HEK293 (cell line): Measurements from ENCODE around the gene HLA-G.

Experiments
- BCL6B ChIP-seq: fragments of 450-650 bp; formaldehyde crosslinking; IDR thresholded peaks from 2 replicates; pipeline ENCODE4 v1.5.1; 2017; ENCODE audit warnings: missing biosample characterization, missing genetic modification characterization
- EGR2 ChIP-seq: fragments of 450-650 bp; formaldehyde crosslinking; IDR thresholded peaks from 2 replicates; pipeline ENCODE4 v1.5.1; 2016; ENCODE audit warnings: low read depth, missing biosample characterization, missing genetic modification characterization
- GFI1B ChIP-seq: fragments of 450-650 bp; formaldehyde crosslinking; IDR thresholded peaks from 2 replicates; pipeline ENCODE4 v1.5.1; 2016; ENCODE audit warnings: missing biosample characterization, missing genetic modification characterization
- KLF1 ChIP-seq: fragments of 450-650 bp; formaldehyde crosslinking; IDR thresholded peaks from 2 replicates; pipeline ENCODE4 v1.5.1; 2016; ENCODE audit warnings: missing biosample characterization, missing genetic modification characterization
- KLF8 ChIP-seq: fragments of 450-650 bp; formaldehyde crosslinking; IDR thresholded peaks from 2 replicates; pipeline ENCODE4 v1.5.1; 2016; ENCODE audit warnings: missing biosample characterization, missing genetic modification characterization
- RBAK ChIP-seq: fragments of 450-650 bp; formaldehyde crosslinking; IDR thresholded peaks from 2 replicates; pipeline ENCODE4 v1.5.1; 2016; ENCODE audit warnings: missing biosample characterization, missing genetic modification characterization
- SALL2 ChIP-seq: fragments of 450-650 bp; formaldehyde crosslinking; IDR thresholded peaks from 2 replicates; pipeline ENCODE4 v1.5.0; 2017; ENCODE audit warnings: missing biosample characterization, mild to moderate bottlenecking, missing genetic modification characterization, borderline replicate concordance
- SETDB1 ChIP-seq: IDR thresholded peaks from one replicate; pipeline ENCODE4 v1.6.1; 2017; ENCODE audit warnings: mild to moderate bottlenecking, low read length, moderate library complexity, mixed read lengths; ENCODE audit not compliant: insufficient read length
- SP3 ChIP-seq: fragments of 450-650 bp; formaldehyde crosslinking; IDR thresholded peaks from 2 replicates; pipeline ENCODE4 v1.5.1; 2016; ENCODE audit warnings: missing biosample characterization, missing genetic modification characterization
- TCF7L2 ChIP-seq: IDR thresholded peaks from 2 replicates; pipeline ENCODE4 v1.6.1; 2011; ENCODE audit warnings: low read depth, mild to moderate bottlenecking, inconsistent platforms, low read length, moderate library complexity, borderline replicate concordance
- ZBTB20 ChIP-seq: fragments of 450-650 bp; formaldehyde crosslinking; IDR thresholded peaks from 2 replicates; pipeline ENCODE4 v1.5.1; 2016; ENCODE audit warnings: missing biosample characterization, missing genetic modification characterization
- ZEB2 ChIP-seq: fragments of 450-650 bp; formaldehyde crosslinking; IDR thresholded peaks from 2 replicates; pipeline ENCODE4 v1.5.1; 2016; ENCODE audit warnings: missing biosample characterization, missing genetic modification characterization
- ZNF140 ChIP-seq: fragments of 450-650 bp; formaldehyde crosslinking; IDR thresholded peaks from 2 replicates; pipeline ENCODE4 v1.5.1; 2016; ENCODE audit warnings: missing biosample characterization, missing genetic modification characterization
- ZNF169 ChIP-seq: fragments of 450-650 bp; formaldehyde crosslinking; IDR thresholded peaks from 2 replicates; pipeline ENCODE4 v1.5.1; 2016; ENCODE audit warnings: missing biosample characterization, missing genetic modification characterization
- ZNF211 ChIP-seq: fragments of 450-650 bp; formaldehyde crosslinking; IDR thresholded peaks from 2 replicates; pipeline ENCODE4 v1.5.1; 2016; ENCODE audit warnings: low read depth, missing biosample characterization, missing genetic modification characterization
- ZNF223 ChIP-seq: fragments of 450-650 bp; formaldehyde crosslinking; IDR thresholded peaks from 2 replicates; pipeline ENCODE4 v1.5.1; 2016; ENCODE audit warnings: missing biosample characterization, missing genetic modification characterization
- ZNF23 ChIP-seq: fragments of 450-650 bp; formaldehyde crosslinking; IDR thresholded peaks from 2 replicates; pipeline ENCODE4 v1.5.1; 2016; ENCODE audit warnings: missing biosample characterization, missing genetic modification characterization, borderline replicate concordance
- ZNF280D ChIP-seq: fragments of 450-650 bp; formaldehyde crosslinking; IDR thresholded peaks from 2 replicates; pipeline ENCODE4 v1.5.1; 2016; ENCODE audit warnings: missing biosample characterization, missing genetic modification characterization
- ZNF324 ChIP-seq: fragments of 450-650 bp; formaldehyde crosslinking; IDR thresholded peaks from 2 replicates; pipeline ENCODE4 v1.5.1; 2016; ENCODE audit warnings: missing biosample characterization, missing genetic modification characterization
- ZNF366 ChIP-seq: fragments of 450-650 bp; formaldehyde crosslinking; conservative IDR thresholded peaks from 2 replicates; pipeline ENCODE4 v1.5.1; 2016; ENCODE audit warnings: missing biosample characterization, missing genetic modification characterization
- ZNF501 ChIP-seq: fragments of 450-650 bp; formaldehyde crosslinking; IDR thresholded peaks from 2 replicates; pipeline ENCODE4 v1.5.1; 2016; ENCODE audit warnings: missing biosample characterization, missing genetic modification characterization
- ZNF561 ChIP-seq: fragments of 450-650 bp; IDR thresholded peaks from 2 replicates; pipeline ENCODE4 v1.5.1; 2018; ENCODE audit warnings: missing biosample characterization, missing genetic modification characterization, borderline replicate concordance
- ZNF571 ChIP-seq: fragments of 450-650 bp; formaldehyde crosslinking; IDR thresholded peaks from 2 replicates; pipeline ENCODE4 v1.5.0; 2017; ENCODE audit warnings: missing biosample characterization, missing genetic modification characterization
- ZNF621 ChIP-seq: fragments of 450-650 bp; formaldehyde crosslinking; IDR thresholded peaks from 2 replicates; pipeline ENCODE4 v1.5.1; 2017; ENCODE audit warnings: missing biosample characterization, missing genetic modification characterization
- ZNF624 ChIP-seq: fragments of 450-650 bp; formaldehyde crosslinking; IDR thresholded peaks from 2 replicates; pipeline ENCODE4 v1.5.1; 2017; ENCODE audit warnings: missing biosample characterization, missing genetic modification characterization
- ZSCAN5A ChIP-seq: fragments of 450-650 bp; formaldehyde crosslinking; IDR thresholded peaks from 2 replicates; pipeline ENCODE4 v1.5.1; 2016; ENCODE audit warnings: missing biosample characterization, missing genetic modification characterization
- ZXDB ChIP-seq: fragments of 450-650 bp; formaldehyde crosslinking; IDR thresholded peaks from 2 replicates; pipeline ENCODE4 v1.5.1; 2016; ENCODE audit warnings: missing biosample characterization, missing genetic modification characterization
- TF ChIP-seq, protein P1 (sequence below): fragments of 450-650 bp; formaldehyde crosslinking; IDR thresholded peaks from 2 replicates; pipeline ENCODE4 v1.5.1; 2016; ENCODE audit warnings: missing biosample characterization, missing genetic modification characterization
- TF ChIP-seq, protein P2 (sequence below): fragments of 450-650 bp; formaldehyde crosslinking; IDR thresholded peaks from 2 replicates; pipeline ENCODE4 v1.5.1; 2016; ENCODE audit warnings: missing biosample characterization, missing genetic modification characterization, borderline replicate concordance

HLA-G gene

GRCh38 chr6:29845405-29846006 is 17.9 kb downstream of the HLA-G start (continued):
- TF ChIP-seq SALL2 (tag by site-specific recombination) (peak; percentile 86; the same call in 1 of the 2 replicates), EGR2 (tag by site-specific recombination) (no peak), KLF8 (tag by site-specific recombination) (peak; percentile 91), ZNF23 (no peak), RBAK (peak; percentile 90; the same call in 1 of the 2 replicates), ZXDB (tag by site-specific recombination) (0 out of 2 replicates have a peak, but pooled peaks have one; percentile 28), ZNF140 (tag by site-specific recombination) (no peak), ZNF621 (tag by site-specific recombination) (peak; percentile 85; the same call in 1 of the 2 replicates), ZNF624 (tag by site-specific recombination) (no peak), ZNF223 (peak; percentile 98), ZBTB20 (peak; percentile 34; the same call in 1 of the 2 replicates), ZNF169 (tag by site-specific recombination) (peak; percentile 88; the same call in 1 of the 2 replicates), ZSCAN5A (tag by site-specific recombination) (peak; percentile 97), ZNF561 (tag by site-specific recombination) (no peak), SETDB1 (peak; percentile 92), ZNF501 (tag by site-specific recombination) (0 out of 2 replicates have a peak, but pooled peaks have one; percentile 39), TCF7L2 (no peak), ZNF324 (tag by site-specific recombination) (peak; percentile 48; the same call in 1 of the 2 replicates), GFI1B (tag by site-specific recombination) (peak; percentile 73), ZNF280D (tag by site-specific recombination) (0 out of 2 replicates have a peak, but pooled peaks have one; percentile 67), ZEB2 (tag by site-specific recombination) (0 out of 2 replicates have a peak, but pooled peaks have one; percentile 33), ZNF211 (no peak), KLF1 (peak; percentile 95), ZNF571 (tag by site-specific recombination) (0 out of 2 replicates have a peak, but pooled peaks have one; percentile 51), SP3 (tag by site-specific recombination) (peak; percentile 53), BCL6B (tag by site-specific recombination) (peak; percentile 59; the same call in 1 of the 2 replicates), ZNF366 (tag by site-specific recombination) (peak; percentile 71)
- TF ChIP-seq, protein P1, sequence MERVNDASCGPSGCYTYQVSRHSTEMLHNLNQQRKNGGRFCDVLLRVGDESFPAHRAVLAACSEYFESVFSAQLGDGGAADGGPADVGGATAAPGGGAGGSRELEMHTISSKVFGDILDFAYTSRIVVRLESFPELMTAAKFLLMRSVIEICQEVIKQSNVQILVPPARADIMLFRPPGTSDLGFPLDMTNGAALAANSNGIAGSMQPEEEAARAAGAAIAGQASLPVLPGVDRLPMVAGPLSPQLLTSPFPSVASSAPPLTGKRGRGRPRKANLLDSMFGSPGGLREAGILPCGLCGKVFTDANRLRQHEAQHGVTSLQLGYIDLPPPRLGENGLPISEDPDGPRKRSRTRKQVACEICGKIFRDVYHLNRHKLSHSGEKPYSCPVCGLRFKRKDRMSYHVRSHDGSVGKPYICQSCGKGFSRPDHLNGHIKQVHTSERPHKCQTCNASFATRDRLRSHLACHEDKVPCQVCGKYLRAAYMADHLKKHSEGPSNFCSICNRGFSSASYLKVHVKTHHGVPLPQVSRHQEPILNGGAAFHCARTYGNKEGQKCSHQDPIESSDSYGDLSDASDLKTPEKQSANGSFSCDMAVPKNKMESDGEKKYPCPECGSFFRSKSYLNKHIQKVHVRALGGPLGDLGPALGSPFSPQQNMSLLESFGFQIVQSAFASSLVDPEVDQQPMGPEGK: 0 out of 2 replicates have a peak, but pooled peaks have one; percentile 31
- TF ChIP-seq, protein P2, sequence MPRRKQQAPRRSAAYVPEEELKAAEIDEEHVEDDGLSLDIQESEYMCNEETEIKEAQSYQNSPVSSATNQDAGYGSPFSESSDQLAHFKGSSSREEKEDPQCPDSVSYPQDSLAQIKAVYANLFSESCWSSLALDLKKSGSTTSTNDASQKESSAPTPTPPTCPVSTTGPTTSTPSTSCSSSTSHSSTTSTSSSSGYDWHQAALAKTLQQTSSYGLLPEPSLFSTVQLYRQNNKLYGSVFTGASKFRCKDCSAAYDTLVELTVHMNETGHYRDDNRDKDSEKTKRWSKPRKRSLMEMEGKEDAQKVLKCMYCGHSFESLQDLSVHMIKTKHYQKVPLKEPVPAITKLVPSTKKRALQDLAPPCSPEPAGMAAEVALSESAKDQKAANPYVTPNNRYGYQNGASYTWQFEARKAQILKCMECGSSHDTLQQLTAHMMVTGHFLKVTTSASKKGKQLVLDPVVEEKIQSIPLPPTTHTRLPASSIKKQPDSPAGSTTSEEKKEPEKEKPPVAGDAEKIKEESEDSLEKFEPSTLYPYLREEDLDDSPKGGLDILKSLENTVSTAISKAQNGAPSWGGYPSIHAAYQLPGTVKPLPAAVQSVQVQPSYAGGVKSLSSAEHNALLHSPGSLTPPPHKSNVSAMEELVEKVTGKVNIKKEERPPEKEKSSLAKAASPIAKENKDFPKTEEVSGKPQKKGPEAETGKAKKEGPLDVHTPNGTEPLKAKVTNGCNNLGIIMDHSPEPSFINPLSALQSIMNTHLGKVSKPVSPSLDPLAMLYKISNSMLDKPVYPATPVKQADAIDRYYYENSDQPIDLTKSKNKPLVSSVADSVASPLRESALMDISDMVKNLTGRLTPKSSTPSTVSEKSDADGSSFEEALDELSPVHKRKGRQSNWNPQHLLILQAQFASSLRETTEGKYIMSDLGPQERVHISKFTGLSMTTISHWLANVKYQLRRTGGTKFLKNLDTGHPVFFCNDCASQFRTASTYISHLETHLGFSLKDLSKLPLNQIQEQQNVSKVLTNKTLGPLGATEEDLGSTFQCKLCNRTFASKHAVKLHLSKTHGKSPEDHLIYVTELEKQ (tag by site-specific recombination): 0 out of 2 replicates have a peak, but pooled peaks have one; percentile 63
